ENCODE data around the gene DPYSL5.
"Not testable (repeated sequence)": the region's sequence is repeated elsewhere in the genome, so short reads cannot be mapped to it uniquely, and the experiment has no call there.

DPYSL5 gene

DNA sequence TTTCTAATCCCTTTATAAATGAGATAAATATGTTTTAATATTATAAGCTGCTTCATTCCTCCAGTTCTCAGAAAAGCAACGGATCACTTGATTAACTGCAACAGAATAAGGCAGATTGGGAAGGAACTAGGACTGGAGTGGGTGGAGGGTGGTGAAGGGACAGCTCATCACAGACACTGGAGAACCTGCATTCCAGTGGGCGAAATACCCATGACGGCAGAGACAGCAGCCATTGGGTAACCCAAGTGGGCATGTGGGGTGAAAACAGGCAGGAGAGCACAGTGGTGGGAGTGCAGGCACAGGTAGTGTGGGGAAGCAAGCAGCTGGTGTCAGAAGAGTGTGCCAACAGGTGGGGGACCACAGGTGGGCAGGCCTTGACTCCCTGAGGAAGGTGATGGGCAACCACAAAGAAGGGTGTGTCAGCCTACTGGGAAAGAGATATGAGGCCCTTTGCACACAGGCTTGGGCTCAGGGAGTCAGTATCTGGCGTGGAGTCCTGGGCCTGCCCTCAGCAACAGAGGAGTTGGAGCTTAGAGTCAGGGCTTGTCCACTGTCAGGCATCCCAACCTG lies 27.2 kb downstream of the DPYSL5 start:
- no peak for DNase-seq (ENCODE audit: low spot score)

DNA sequence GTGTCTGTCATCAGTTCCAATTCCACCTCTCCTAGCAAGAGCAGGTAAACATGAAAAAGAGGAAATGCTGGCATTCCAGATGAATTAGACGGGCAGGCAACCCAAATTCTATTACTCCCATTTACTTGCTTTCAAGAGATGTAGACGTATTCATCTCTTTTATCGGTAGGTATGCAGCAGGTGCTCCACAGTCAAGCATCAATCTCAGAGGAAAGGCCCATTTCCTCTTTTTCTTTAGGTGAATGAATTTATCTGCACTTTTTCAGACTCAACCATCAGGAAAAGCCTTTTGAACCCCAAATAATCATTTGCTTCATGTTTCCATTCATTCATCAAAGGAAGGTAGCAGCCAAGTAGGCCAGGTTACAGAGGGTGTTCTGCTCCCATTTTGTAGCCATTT lies 27.9 kb downstream of the DPYSL5 start:
- DNase-seq (ENCODE audit: low spot score) = no peak

DNA sequence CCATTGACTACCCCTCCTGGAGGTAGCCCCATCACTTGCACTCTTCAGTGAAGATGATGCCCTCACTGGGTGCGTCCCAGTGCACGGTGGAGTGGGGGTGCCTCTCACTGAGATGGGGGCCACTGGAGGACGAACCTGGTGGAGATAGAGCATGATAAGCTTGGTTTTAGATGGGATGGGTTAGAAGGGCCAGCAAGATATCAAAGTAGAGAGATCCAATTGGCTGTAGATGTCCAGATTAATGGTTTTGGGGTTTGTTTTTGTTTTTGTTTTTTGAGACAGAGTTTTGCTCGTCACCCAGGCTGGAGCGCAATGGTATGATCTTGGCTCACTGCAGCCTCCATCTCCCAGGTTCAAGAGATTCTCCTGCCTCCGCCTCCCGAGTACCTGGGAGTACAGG lies 28.3 kb downstream of the DPYSL5 start:
- no peak for DNase-seq (ENCODE audit: low spot score)

DNA sequence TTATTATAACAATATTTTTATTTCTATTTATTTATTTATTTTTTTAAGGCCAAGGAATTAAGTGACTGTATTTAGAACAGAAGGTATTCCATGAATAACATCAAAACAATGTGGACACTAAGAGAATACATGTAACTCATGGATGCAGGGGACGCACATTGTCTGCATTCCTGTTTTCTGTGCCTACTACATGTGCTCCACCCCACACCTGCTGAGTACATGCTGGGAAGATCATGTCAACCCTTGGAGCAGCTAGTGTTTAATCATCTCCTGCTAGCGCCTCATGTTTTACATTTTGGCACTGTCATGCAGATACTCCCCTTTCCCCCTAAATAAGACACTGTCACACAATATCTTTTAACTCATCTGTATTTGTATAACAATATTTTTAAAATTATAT lies 29.3 kb downstream of the DPYSL5 start:
- no peak for DNase-seq (ENCODE audit: low spot score)

DNA sequence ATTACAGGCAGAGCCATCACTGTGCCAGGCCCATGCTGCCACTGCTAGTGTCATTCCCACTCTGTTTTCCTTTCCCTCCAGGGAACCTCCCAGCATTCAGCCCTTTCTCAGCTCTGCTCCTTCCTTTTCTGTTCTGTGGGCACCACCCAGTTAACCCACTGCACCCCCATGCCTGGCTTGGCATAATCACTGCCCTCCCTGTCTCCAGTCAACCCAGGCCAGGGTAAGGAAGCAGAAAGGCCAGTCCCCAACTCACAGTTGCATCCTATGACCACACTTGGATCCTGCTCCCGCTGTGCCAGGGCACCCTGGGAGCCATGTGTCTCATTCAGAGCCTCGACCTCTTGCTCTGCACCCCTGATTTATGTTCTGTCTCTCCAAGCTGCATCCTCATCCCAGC lies 32.2 kb downstream of the DPYSL5 start:
- no peak for DNase-seq (ENCODE audit: low spot score)

DNA sequence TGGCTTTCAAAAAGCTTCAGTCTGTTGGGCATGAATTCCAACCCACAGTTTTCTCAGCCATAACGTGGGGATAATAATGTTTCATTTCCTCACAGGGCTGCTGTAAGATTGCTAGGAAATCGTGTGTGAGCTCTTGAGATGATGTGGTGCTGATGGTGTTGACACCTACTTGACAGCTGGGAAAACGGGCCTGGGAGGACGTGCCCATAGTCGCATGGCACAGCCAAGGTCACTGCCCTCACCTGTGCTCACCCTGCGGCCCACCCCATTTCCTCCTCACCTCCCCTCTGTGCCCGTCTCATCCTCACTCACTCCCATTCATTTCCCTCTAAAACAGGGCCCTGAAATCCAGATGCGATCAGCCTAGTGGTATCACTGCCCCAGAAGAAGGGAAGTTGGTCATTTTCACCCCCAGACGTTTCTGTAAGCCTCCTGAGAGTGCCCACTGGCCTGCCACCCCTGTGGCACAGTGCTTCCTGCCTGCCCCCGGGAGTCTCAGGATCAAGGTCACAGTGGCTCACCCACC lies 33.0 kb downstream of the DPYSL5 start:
- no peak for DNase-seq (ENCODE audit: low spot score)

DNA sequence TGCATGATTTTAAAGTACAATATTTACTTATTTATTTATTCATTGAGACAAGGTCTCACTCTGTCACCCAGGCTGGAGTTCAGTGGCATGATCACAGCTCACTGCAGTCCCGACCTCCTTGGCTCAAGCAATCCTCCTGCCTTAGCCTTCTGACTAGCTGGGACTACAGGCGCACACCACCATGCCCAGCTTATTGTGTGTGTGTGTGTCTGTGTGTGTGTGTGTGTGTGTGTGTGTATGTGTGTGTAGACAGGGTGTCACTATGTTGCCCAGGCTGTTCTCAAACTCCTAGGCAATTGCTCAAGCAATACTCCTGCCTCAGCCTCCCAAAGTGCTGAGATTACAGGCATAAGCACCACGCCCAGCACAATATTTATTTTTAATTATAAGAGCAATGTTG lies 34.3 kb downstream of the DPYSL5 start:
- not testable (repeated sequence) for DNase-seq (ENCODE audit: low spot score)

DNA sequence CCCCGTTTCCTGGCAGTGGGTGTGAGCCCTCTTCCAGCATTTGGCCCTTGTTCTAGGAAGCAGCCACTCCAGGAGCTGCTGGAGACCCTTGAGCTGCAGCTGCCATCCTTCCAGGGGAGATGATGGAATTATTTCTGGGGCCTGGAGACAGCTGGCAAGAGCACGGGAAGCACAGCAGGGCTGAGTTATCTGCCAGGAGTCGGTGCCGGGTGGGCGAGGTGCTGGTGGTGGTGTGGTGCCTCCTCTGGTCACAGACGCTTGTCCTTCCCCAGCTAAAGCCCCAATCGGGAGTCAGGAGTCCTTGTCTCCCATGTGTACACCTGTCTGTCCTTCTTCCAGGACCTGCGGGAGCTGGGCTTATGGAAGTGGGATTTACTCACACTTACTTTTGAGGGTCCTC lies 36.0 kb downstream of the DPYSL5 start:
- no peak for DNase-seq (ENCODE audit: low spot score)

DNA sequence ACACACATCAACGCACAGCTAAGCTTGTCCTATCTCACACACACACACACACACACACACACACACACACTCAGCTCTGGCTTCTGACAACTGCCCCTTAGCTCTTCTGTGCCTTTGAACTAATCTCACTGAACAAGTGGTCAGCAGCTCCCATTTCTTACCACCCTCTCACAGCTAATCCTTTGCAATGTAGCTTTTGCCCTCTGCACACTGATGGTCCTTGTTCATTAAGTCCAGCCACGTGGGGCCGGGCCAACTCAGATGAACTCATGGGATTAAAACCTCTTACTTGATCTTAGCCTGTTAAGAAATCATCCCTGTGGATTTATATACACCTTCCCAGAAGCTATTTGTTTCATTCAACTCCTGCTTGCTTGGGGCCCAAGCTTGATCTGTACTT lies 36.6 kb downstream of the DPYSL5 start:
- DNase-seq (ENCODE audit: low spot score) = no peak

DNA sequence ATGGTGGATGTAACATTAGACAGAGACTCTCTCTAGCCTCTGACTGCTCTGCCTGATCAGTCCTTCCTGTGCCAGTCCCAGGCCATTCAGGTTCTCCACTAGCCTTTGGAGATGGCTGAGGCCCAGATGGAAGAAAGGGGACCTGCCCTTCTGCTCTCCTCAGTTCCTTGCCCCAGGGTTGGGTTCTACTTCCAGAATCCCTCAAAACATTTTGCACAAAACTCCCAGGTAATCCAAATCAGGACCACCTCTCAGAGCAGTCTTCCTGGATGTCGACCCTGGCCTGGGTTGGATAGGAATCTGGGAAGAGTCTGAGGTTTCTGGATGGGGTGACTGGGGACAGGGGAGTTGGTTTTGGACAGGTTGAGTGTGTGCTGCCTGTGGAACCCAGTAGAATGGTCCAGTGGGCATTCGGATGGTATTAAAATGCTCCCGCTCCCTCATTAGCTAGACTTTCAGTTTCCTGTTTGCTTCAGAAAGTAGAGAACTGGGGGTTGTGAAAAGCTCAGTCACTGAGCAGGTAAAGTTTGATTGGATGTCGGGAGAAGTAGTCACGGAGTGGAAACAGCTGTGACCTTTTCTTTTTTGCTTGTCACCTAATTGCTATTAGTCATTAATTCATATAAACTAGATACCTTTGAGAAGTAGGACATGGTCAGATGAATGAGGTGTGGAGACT lies 37.9 kb downstream of the DPYSL5 start:
- DNase-seq (ENCODE audit: low spot score) = no peak

DNA sequence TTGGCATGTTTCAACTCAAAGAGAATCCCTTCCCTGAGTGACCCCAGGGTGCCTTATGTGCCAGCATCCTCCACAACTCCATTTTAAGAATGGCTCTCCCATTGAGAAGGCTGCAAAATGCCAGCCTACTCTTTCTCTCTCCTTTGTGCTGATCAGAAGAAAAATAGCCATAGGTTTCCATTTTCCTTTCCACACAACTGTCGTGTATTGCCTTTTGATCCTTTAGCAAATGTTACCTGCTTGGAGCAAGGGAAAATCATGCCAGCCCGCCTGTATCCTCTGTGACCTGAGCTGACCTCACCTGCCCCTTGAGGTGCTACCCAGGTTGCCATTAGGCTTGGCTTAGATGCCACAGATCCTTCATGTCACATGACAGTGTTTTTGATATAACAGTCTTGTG lies 38.8 kb downstream of the DPYSL5 start:
- no peak for DNase-seq (ENCODE audit: low spot score)

DNA sequence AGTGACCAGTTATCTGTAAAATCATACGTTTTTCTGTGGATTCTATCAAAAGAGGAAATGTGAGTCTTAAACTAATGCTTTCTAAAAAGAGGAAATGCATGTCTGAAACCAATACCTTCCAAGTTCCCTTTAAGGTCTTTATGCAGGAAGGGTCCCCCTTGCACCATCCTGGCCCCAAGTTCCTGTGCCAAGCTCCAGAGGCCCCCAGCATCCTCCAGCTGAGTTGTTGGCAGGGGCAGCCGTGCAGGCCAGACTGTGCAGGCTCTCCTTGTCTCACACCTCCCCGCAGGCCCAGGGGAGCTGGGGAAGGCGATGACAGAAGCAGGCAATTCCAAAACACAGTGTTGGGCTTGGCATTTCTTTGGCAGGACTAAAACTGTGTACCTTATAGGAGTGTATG lies 39.2 kb downstream of the DPYSL5 start:
- no peak for DNase-seq (ENCODE audit: low spot score)

DNA sequence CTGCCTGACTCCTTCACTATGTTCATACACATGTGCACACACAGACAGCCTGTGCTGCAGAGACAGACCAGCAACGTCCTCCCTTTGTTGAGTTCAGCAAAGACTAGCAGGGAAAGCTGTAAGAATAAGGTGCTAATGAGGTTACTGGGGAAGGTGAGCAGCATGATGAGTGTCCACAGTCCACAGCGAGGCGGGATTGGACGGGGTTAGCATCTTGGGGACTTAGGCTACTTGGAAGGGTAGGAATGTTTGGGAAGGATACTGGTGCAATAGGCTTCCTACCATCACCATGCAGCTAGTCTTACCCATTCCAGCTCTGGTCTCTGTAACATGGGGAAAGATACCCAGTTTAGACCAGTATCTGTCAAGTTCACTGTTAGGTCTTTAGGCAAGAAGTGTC lies 41.9 kb downstream of the DPYSL5 start:
- no peak for DNase-seq (ENCODE audit: low spot score)

DNA sequence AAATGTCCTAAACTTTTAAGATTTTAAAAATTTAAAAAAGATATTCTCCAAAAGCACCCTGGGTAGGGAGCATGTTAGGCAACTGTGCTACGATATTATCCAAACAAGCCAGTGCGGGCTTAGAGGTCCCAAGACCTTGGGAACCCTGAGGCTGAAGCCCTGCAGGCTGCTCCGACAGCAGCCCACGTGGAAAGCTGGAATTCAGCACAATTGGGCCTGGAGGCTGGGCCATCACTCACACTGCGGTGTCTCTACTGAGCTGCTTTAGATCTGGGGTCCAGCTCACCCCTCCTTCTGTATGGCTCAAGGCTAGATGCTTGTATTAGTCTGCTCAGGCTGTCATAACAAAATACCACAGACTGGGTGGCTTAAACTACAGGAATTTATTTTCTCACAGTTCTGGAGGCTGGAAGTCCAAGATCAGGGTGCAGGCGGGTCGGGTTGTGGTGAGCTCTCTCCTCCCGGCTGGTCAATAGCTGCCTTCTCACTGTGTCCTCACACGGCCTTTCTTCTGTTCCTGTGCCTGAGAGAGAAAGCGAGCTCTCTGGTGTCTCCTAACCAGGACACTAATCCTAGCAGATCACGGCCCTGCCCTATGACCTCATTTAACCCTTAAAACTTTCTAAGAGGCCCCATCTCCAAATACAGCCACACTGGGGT lies 42.5 kb downstream of the DPYSL5 start:
- no peak for DNase-seq (ENCODE audit: low spot score)

DNA sequence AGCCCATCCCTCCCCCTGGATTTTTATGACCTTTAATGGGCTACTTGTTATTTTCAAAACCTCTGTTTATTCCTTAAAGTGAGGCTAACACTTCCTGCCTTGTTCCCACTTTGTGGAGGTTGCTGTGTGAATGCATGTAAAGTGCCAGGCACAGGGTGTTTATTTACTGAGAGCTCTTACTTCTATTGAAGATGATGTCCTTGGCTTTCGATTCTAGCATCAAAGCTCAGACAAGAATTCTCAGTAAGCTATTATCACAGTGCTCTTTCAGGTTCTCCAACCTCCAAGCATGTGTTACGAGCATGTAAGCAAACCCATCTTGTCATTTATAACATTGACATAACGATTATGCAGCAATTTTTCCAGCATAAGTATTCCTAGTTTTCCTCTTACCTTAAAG lies 44.2 kb downstream of the DPYSL5 start:
- DNase-seq (ENCODE audit: low spot score) = no peak

DNA sequence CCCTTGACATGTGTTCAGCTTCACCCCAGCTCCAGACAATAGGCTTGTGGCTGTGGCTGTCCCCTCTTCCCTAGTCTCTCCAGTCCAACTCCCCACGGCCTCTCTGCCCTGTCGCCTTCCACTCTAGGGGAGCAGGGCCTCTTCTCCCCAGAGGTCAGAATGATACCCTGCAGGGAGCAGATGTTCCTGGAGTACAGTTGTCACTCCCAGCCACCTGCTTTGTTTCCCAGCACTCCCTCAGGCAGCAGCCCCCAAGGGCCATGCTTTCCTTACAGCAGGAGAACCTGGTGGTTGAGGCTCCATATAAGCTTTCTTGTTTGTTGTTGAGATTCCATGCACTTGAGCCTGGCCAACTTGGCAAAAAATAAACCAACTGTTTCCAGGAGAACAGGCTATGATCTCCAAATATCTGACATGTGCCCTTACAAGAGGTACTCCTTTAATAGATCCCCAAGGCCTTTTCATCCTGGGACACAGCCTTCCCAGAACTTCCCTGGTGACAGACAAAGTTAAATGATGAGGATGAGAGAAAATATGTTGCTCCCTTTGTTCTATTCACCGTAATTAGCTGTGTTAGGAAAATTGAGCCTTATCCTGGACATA lies 45.1 kb downstream of the DPYSL5 start:
- DNase-seq (ENCODE audit: low spot score) = no peak

DNA sequence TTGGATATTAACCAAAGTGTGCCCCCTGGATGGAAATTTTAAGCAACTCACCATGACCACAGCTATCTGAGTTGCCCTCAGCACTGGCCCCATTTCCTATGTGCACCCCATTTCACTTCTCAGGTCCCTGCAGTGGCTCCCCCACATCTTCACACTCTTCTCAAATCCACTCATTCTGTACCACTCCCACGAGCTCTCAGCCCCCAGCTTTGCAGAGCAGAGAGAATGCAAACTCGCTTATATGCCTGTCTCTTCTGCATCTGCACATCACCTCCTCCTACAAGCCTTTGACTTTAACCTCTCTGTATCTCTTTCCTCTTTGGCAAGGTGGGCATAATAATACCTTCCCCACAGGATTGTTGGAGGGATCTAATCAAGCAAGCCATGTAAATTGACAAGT lies 46.2 kb downstream of the DPYSL5 start:
- no peak for DNase-seq (ENCODE audit: low spot score)

DNA sequence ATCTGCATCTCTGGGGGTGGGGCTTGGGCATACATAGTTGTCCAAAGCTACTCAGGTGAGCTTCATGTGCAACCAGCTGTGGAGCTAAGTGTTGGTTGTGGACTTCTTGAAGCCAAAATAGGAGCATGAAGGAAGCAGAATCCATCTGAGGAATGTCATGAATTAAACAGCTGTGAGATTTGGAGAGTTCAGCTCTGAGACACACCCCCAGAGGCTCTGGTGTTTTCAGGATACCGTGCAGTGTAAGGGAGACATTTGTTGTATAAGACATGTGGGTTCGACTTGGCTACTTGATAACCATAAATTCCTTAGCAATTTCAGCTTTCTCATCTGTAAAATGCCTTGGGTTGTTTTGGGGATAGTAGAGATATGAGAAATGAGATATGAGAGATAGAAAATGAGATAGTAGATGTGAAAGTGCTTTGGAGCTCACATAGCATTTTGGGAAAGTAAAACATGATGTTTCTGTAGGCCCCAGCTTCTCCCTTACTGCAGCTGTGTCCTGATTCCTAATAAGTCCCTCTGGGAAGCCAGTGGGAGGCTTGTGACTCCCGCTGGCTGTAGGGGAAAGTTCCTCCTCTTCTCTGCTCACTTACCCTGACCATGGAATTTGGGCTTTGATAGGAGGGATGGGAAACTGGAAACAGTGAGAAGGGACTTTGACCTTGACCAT lies 50.0 kb downstream of the DPYSL5 start:
- DNase-seq (ENCODE audit: low spot score) = no peak

DNA sequence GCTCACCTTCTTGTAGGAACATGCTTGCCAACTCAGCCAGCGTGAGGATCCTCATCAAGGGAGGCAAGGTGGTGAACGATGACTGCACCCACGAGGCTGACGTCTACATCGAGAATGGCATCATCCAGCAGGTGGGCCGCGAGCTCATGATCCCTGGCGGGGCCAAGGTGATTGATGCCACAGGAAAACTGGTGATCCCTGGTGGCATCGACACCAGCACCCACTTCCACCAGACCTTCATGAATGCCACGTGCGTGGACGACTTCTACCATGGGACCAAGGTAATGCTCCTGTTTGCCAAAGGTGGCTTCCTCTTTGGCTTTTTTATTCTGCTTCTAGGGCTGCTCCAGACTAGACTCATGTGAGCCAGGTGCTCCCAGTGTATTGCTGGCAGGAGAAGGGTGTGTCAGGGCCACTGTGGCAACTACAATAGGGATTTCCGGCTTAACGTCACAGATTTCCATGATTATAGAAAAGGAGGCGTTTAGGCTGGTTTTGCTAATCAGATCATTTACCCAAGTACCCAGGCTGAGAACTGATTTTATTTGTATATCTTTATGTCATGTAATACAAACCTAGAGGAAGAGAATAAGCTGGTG lies 50.6 kb downstream of the DPYSL5 start:
- no peak for DNase-seq (ENCODE audit: low spot score)

DNA sequence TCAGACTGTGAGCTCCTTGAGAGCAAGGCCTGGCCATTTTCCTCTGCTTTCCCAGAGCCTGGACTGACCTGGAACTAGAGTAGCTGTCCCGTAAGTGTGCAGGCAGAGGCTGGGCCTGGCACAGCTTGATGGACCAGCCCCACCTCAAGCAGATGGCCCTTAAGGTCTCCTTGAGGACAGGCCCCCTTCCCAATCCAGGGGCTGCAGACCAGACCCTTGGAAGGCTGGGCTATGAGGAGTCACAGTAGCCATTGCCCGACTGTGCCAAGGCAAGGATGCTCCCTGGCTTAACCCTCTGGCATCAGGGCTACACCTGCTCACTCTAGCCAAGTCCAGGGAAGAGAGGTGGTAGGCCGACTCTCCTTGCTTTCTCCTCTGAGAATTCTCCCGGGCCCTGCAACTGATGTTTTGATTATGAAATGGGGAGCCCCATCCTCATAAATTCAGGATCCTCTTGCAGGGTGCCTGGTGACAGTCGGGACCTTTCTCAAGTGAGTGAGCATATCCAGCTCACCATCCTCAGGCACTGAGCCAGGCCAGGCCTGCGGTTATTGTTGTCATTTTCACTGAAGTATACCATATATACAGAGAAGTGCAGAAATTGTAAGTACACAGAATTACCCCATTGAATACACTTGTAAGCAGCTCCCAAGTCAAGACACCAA lies 51.7 kb downstream of the DPYSL5 start:
- no peak for DNase-seq (ENCODE audit: low spot score)

DNA sequence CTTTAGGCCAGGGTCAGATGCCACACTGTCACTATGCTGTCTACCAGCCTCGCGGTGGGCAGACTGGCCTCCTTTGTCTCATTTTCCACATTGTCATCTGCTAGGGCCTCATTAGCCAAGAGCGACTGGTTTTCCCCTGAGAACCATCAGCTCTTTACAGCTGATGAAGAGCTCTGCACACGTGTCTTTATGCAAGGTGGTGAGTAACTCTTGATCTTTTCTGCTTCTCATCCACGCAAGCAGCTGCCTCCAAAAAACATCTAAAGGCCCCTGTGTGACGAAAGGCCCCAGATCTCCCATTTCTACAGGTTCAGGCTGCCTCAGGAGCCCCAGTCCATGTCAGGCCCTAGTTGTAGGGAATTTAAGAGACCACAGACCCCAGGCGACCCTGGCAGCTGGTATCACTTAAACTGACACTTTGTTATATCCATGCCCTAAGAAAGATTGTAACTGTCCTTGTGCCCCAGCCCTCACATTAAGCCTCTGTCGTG lies 52.9 kb downstream of the DPYSL5 start:
- DNase-seq (ENCODE audit: low spot score) = no peak
